Stimulated activated CD4-positive, alpha-beta T cell treated with anti-CD3 and anti-CD28 coated beads, Interleukin-4, amount 100 ng/mL, for 48 hours (primary cell): ENCODE results near the gene SMARCAD1.

Experiments used
- DNase-seq, 2 donors: peaks; one replicate each; pipeline ENCODE4 v3.0.0-alpha.2; 2020; ENCODE audit warnings: low read depth in 2 of 2

The SMARCAD1 gene

GRCh38 chr4:94228493-94229216 lies 21.0 kb downstream of the SMARCAD1 start:
- DNase-seq: no peak

- no peak for DNase-seq
Measured at GRCh38 chr4:94232519-94232918, 24.9 kb downstream of the SMARCAD1 start.

- DNase-seq: no peak
Measured at GRCh38 chr4:94235825-94236224, 28.2 kb downstream of the SMARCAD1 start.

- DNase-seq: no peak
Measured at GRCh38 chr4:94237271-94237670, 29.6 kb downstream of the SMARCAD1 start.

GRCh38 chr4:94238160-94238559 lies 30.5 kb downstream of the SMARCAD1 start:
- DNase-seq: no peak

GRCh38 chr4:94240384-94240783 lies 32.7 kb downstream of the SMARCAD1 start:
- DNase-seq: no peak

- DNase-seq: no peak
Measured at GRCh38 chr4:94244087-94244828, 36.6 kb downstream of the SMARCAD1 start.

GRCh38 chr4:94244829-94245185 lies 37.1 kb downstream of the SMARCAD1 start:
- DNase-seq: no peak

- no peak for DNase-seq
Measured at GRCh38 chr4:94251094-94251493, 43.4 kb downstream of the SMARCAD1 start.

GRCh38 chr4:94253036-94253435 lies 45.4 kb downstream of the SMARCAD1 start:
- no peak for DNase-seq

- no peak for DNase-seq
Measured at GRCh38 chr4:94256144-94256783, 48.6 kb downstream of the SMARCAD1 start.

- DNase-seq: no peak
Measured at GRCh38 chr4:94256828-94257227, 49.2 kb downstream of the SMARCAD1 start.

- no peak for DNase-seq
Measured at GRCh38 chr4:94262163-94263016, 54.7 kb downstream of the SMARCAD1 start.

GRCh38 chr4:94267037-94267436 lies 59.4 kb downstream of the SMARCAD1 start:
- no peak for DNase-seq

- DNase-seq: no peak
Measured at GRCh38 chr4:94271248-94271647, 63.6 kb downstream of the SMARCAD1 start.

GRCh38 chr4:94274912-94275311 lies 67.2 kb downstream of the SMARCAD1 start:
- DNase-seq: no peak

- no peak for DNase-seq
Measured at GRCh38 chr4:94276204-94276603, 68.5 kb downstream of the SMARCAD1 start.

- DNase-seq: no peak
Measured at GRCh38 chr4:94277534-94277933, 69.9 kb downstream of the SMARCAD1 start.

GRCh38 chr4:94278781-94279180 lies 71.1 kb downstream of the SMARCAD1 start:
- DNase-seq: no peak

GRCh38 chr4:94284889-94285288 lies 77.2 kb downstream of the SMARCAD1 start:
- no peak for DNase-seq

- no peak for DNase-seq
Measured at GRCh38 chr4:94285666-94286065, 78.0 kb downstream of the SMARCAD1 start.

- DNase-seq: no peak
Measured at GRCh38 chr4:94290245-94290644, 82.6 kb downstream of the SMARCAD1 start.
